Large intestine (tissue), 3 donors: ENCODE results near the gene RASAL1. TPM values are rescaled to one million over a fixed set of nuclear protein-coding genes. Genes with fewer than 3 reads are reported as not detected.

Experiments used
- DNase-seq, 2 donors: peaks; one replicate each; pipeline versions ENCODE4 v3.0.0 to v3.0.0-alpha.2; 2013
- H3K27ac ChIP-seq: one replicate; pipeline ENCODE4 v1.5.1; 2013; ENCODE audit warnings: low read length
- H3K27me3 ChIP-seq: 2 replicates; pipeline ENCODE4 v1.6.1; 2013; ENCODE audit warnings: low read length; ENCODE audit not compliant: control insufficient read depth, insufficient read depth
- H3K36me3 ChIP-seq: 2 replicates; pipeline ENCODE4 v1.6.1; 2013; ENCODE audit warnings: low read length; ENCODE audit not compliant: control insufficient read depth, insufficient read depth
- H3K4me1 ChIP-seq: one replicate; pipeline ENCODE4 v1.6.1; 2013; ENCODE audit warnings: low read length; ENCODE audit not compliant: control insufficient read depth, insufficient read depth
- H3K4me3 ChIP-seq: one replicate; pipeline ENCODE4 v1.5.1; 2013; ENCODE audit warnings: low read length
- H3K9me3 ChIP-seq: one replicate; pipeline ENCODE4 v1.6.1; 2013; ENCODE audit warnings: mild to moderate bottlenecking, low read depth, low read length, moderate library complexity; ENCODE audit not compliant: control insufficient read depth
- WGBS: methylation state at CpG from one replicate; pipeline ENCODE4 v1.1.5; 2013; ENCODE audit warnings: low lambda C conversion rate; ENCODE audit not compliant: insufficient coverage; 5-methylcytosine and 5-hydroxymethylcytosine counted together
- polyA plus RNA-seq: library from polyadenylated mRNA; unstranded; fragments of 120-200 nt; gene quantifications from one replicate; pipeline ENCODE4 v1.2.1, GENCODE V29; 2013

The RASAL1 gene
- polyA plus RNA-seq, 1 donor, result 0.69 TPM

DNA sequence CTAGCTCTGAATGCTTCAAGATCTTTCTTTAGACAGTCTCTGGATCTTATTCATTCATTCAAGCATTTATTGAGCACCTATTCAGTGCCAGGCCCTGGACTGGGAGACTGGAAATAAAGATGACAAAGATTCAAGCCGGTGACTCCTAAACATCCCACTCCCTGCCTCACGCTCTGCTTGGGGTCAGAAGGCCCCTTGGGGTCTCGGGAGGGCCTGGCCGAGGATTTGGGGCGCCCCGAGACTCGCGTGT, 79.3 kb downstream of the RASAL1 start:
- DNase-seq, result no peak
- Histone ChIP-seq H3K36me3 (no peaks in the 10 kb centered on the region), H3K27ac (no peak overlapping the region), H3K9me3 (no peaks in the 10 kb centered on the region), H3K27me3 (peaks cover 49% of the 10 kb centered on the region), H3K4me1 (no peaks in the 10 kb centered on the region), H3K4me3 (no peak overlapping the region)
- WGBS, result no CpG with 5 or more reads among the region's 8 CpGs

DNA sequence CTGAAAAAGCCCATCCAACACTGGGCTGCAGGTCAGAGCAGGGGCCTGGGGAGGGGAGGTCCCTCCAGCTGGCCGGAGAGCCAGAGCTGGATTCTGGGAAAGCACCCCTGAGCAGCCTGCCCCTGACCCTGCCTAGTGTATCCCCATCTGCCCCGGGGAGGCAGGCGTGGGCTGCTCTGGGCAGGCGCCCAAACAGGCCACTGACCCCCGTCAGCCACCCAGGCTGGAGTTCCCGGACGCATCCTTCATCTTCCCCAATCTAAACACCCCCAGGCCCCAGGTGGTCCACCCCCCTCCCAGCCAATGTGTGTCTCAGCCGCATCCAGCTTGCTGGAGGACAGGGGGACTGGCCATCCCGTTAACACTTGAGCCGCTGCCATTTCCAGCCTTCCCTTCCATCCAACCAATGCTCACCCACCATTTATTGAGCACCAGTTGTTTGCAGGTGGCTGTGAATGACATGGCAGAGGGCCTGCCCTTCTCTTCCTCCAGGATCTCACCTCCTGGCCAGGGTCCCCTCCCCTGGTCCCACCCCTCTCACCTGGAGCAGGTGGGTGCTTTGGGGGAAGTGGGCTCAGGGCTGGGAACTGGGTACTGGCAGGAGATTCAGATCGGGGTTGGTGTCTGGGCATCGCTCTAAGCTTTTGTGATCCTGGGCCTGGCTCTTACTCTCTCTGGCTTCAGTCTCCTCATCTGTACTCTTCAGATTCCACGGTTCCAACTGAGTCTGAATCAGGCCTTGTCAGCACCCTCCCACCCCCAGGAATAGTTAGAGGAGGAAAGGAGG, 79.8 kb downstream of the RASAL1 start:
- Histone ChIP-seq H3K4me3 (no peak overlapping the region), H3K4me1 (no peaks in the 10 kb centered on the region)
- DNase-seq, result peak in 1 of 2 donors; percentile 37

DNA sequence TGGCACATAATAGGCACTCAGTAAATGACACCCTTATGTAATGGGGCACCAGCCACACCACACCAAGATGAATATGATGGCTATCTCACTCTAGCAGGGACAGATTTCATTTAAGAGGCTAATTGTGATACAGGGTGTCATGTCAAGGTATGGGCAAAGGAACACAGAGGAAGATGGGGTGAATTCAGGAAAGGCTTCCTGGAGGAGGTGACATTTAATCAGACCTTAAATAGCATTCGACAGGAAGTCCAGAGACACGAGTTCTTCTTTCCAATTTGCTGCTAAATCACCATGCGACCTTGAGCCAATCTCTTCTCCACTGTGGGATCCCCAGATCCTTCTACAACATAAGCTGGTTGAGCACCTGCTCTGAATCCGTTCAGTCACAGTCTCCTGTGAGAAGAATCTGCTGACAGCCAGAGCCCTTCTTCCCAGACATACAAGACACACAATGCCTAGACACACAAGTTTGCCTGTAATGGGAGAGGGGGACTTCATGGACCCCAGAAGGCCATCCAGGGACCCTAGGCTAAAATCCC, 80.5 kb downstream of the RASAL1 start:
- H3K27me3 ChIP-seq, result peaks cover 50% of the 10 kb centered on the region
- no CpG with 5 or more reads among the region's 4 CpGs for WGBS
- DNase-seq, result no peak
- H3K4me1 ChIP-seq, result no peaks in the 10 kb centered on the region
- no peak overlapping the region for H3K27ac ChIP-seq
- H3K9me3 ChIP-seq, result no peaks in the 10 kb centered on the region
- no peaks in the 10 kb centered on the region for H3K36me3 ChIP-seq
- H3K4me3 ChIP-seq, result no peak overlapping the region

More for the DNA sequence above, 79.8 kb downstream of the RASAL1 start:
- no peaks in the 10 kb centered on the region for H3K36me3 ChIP-seq
- no peak overlapping the region for H3K27ac ChIP-seq
- H3K27me3 ChIP-seq, result peaks cover 49% of the 10 kb centered on the region
- no CpG with 5 or more reads among the region's 13 CpGs for WGBS
- no peaks in the 10 kb centered on the region for H3K9me3 ChIP-seq

DNA sequence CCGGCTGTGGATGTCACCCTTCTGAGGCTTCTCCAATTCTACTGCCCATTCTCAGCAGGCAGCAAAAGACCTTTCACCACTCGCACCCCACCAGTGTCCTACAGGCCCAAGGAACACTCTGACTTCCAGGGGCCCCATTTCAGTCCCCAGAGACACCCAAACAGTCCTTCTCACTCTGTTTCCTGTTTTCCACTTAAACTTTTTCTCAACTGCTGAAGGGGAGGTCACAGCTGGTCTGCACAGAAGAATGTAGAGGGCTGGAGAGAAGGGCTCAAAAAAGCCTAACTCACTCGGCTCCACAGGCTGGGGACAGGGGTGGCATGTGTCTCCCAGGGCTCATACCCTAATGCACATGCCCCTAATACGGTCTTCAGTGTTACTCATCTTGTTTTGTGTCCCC, 83.2 kb downstream of the RASAL1 start:
- no peak for DNase-seq
- no peaks in the 10 kb centered on the region for H3K36me3 ChIP-seq
- H3K27me3 ChIP-seq, result peaks cover 36% of the 10 kb centered on the region
- no peak overlapping the region for H3K27ac ChIP-seq
- H3K4me3 ChIP-seq, result no peak overlapping the region
- no peaks in the 10 kb centered on the region for H3K4me1 ChIP-seq
- WGBS, result no CpG with 5 or more reads among the region's 4 CpGs
- no peaks in the 10 kb centered on the region for H3K9me3 ChIP-seq

DNA sequence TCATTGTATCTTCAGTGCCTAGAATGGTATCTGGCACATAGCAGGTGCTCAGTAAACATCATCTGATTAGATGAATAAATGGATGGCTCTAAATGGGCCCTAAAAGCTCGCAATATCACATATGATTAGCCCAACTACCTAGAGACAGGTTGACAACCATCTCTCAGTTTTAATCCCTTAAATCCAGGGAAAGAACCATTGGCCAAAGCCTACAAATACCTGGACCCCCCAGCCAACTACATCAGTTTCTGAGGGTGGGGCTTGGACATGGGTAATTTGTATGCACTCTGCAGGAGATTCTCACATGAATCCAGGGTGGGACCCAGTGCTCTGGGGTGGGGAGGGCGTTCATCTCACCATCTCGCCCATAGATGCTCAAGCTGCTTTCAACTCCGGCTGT, 83.8 kb downstream of the RASAL1 start:
- no peak for DNase-seq
- Histone ChIP-seq H3K9me3 (no peaks in the 10 kb centered on the region), H3K27me3 (peaks cover 33% of the 10 kb centered on the region), H3K27ac (no peak overlapping the region), H3K4me3 (no peak overlapping the region), H3K36me3 (no peaks in the 10 kb centered on the region), H3K4me1 (no peaks in the 10 kb centered on the region)
- WGBS, result no CpG with 5 or more reads among the region's 4 CpGs

DNA sequence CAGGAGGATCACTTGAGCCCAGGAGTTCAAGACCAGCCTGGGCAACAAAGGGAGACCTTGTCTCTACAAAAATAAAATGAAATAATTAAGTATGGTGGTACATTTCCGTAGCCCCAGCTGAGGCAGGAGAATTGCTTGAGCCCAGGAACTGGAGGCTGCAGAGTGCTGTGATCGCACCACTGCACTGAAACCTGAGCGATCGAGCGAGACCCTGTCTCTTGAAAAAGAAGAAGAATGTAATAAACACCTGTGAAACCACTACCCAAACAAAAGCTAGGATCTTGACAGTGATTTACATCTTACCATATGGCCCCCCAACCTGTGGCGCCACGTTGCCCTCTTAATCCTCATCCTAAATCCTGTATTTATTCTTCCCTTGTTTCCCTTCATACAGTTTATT, 84.8 kb downstream of the RASAL1 start:
- DNase-seq, result no peak
- Histone ChIP-seq H3K9me3 (no peaks in the 10 kb centered on the region), H3K27me3 (peaks cover 25% of the 10 kb centered on the region), H3K27ac (no peak overlapping the region), H3K36me3 (no peaks in the 10 kb centered on the region), H3K4me1 (no peaks in the 10 kb centered on the region), H3K4me3 (no peak overlapping the region)
- no CpG with 5 or more reads among the region's 7 CpGs for WGBS

DNA sequence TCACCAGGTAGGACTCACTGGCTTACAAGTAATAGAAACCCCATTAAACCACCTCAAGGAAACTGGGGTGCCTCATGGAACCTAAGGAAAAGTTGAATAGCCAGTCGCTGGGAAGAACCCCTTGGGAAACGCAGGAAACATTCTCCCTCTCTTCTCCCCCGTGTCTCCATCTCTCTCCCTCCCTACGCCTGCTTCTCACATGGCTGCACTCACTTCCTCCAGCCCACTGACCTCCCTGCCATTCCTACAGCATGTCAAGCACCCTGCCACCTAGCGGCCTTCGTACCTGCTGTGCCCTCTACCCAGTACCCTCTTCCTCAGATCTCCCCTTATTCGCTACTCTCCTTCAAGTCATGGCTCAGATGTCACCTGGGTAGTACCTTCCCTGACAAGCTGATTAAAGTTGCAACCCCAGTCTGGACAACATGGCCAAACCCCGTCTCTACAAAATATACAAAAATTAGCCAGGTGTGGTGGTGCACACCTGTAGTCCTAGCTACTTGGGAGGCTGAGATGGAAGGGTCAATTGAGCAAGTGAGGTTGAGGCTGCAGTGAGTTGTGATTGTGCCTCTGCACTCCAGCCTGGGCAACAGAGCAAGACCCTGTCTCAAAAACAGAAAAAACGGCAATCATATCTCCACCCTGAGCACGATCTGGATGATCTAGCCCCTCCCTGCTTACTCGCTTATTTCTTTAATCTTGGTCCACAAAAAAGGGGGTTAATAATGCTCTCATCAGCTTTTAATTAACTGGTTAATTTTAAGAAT, 85.4 kb downstream of the RASAL1 start:
- H3K4me3 ChIP-seq, result no peak overlapping the region
- H3K36me3 ChIP-seq, result no peaks in the 10 kb centered on the region
- H3K4me1 ChIP-seq, result no peaks in the 10 kb centered on the region
- no peak for DNase-seq
- no peak overlapping the region for H3K27ac ChIP-seq
- H3K27me3 ChIP-seq, result peaks cover 21% of the 10 kb centered on the region
- no peaks in the 10 kb centered on the region for H3K9me3 ChIP-seq
- 10% methylated on average over 2 of the region's 11 CpGs for WGBS

Other genes starting within 250 kb of the RASAL1 start
- 26.9 TPM for gene OAS1, start 228.8 kb downstream of the RASAL1 start, polyA plus RNA-seq
- gene OAS3, start 197.3 kb downstream of the RASAL1 start, polyA plus RNA-seq, result 12.3 TPM
- gene OAS2, start 157.2 kb downstream of the RASAL1 start, polyA plus RNA-seq, result 2.9 TPM
- gene DTX1, start 79.0 kb downstream of the RASAL1 start, polyA plus RNA-seq, result 9.1 TPM
- gene CFAP73, start 14.0 kb upstream of the RASAL1 start, polyA plus RNA-seq, result 0.34 TPM
- gene DDX54, start 49.7 kb upstream of the RASAL1 start, polyA plus RNA-seq, result 51.1 TPM
- 13.8 TPM for gene RITA1, start 50.0 kb upstream of the RASAL1 start, polyA plus RNA-seq
- 65.5 TPM for gene TPCN1, start 85.7 kb upstream of the RASAL1 start, polyA plus RNA-seq
- gene SLC8B1, start 199.3 kb upstream of the RASAL1 start, polyA plus RNA-seq, result 18.1 TPM
- gene PLBD2, start 222.8 kb upstream of the RASAL1 start, polyA plus RNA-seq, result 21.2 TPM